Measurements from ENCODE around the gene PARVG. TPM values are rescaled to one million over a fixed set of nuclear protein-coding genes. Genes with fewer than 3 reads are reported as not detected.

Gene PARVG
- total and polyA plus RNA-seq, 9 of the 15 experiments (the other 6 are each of a cell fraction or from before 2014, with no cell fraction given): 0.35 TPM; not detected in 8

- FAIRE-seq (no peak), DNase-seq (ENCODE audit: extremely low read depth in 1 of 4, low spot score in 3 of 4) (no peak), ATAC-seq (no peak)
- H3K79me2 ChIP-seq (ENCODE audit: control insufficient read depth, insufficient read depth, low read length): no peaks in the 10 kb centered on the region
- in situ Hi-C loops (cut with MboI): no loop called here
- TF ChIP-seq ZNF175 (CRISPR knock-in tag; IDR thresholded peaks at IDR 0.05; ENCODE audit: low read depth) (no peak), SNIP1 (IDR thresholded peaks at IDR 0.05; ENCODE audit: low read depth) (no peak), SREBF2 (CRISPR knock-in tag; IDR thresholded peaks at IDR 0.05) (no peak), RB1 (IDR thresholded peaks at IDR 0.05; ENCODE audit: low read depth) (no peak), POLR2G (IDR thresholded peaks at IDR 0.05; ENCODE audit: low read depth, low read length) (no peak), CCAR2 (IDR thresholded peaks at IDR 0.05; ENCODE audit: low read depth, low read length) (no peak), CEBPZ (IDR thresholded peaks at IDR 0.05; ENCODE audit: borderline replicate concordance, low read depth, low read length) (no peak), ELF4 (CRISPR knock-in tag; IDR thresholded peaks at IDR 0.05) (no peak), ZNF586 (CRISPR knock-in tag; conservative IDR thresholded peaks at IDR 0.05) (no peak), ZNF239 (CRISPR knock-in tag; IDR thresholded peaks at IDR 0.05) (no peak), TCF3 (CRISPR knock-in tag; IDR thresholded peaks at IDR 0.05) (no peak), NRF1 (conservative IDR thresholded peaks at IDR 0.05 in 1 of 2, IDR thresholded peaks at IDR 0.05 in 1 of 2) (no peak), DLX4 (CRISPR knock-in tag; IDR thresholded peaks at IDR 0.05) (no peak), JUNB (CRISPR knock-in tag; conservative IDR thresholded peaks at IDR 0.05) (no peak), NUFIP1 (IDR thresholded peaks at IDR 0.05; ENCODE audit: partially characterized antibody) (no peak)
- no peak overlapping the region for H3K27ac ChIP-seq (ENCODE audit: extremely low read depth, low read depth, low read length)
- CTCF ChIA-PET (ENCODE audit: low intra/inter-chr PET ratio): no interaction called here
- WGBS (ENCODE audit: insufficient coverage, low coverage, missing lambda C conversion rate): 50% methylated on average over 2 of the region's 7 CpGs
- no peaks in the 10 kb centered on the region for H3K4me1 ChIP-seq (replicated peaks in 1 of 2; ENCODE audit: control insufficient read depth in 2 of 2, insufficient read depth in 2 of 2, low read length in 2 of 2)
- no peak overlapping the region for H3K9ac ChIP-seq (ENCODE audit: insufficient read depth in 1 of 2, low read depth in 2 of 2, low read length in 2 of 2)
- no peaks in the 10 kb centered on the region for H3K36me3 ChIP-seq (ENCODE audit: control insufficient read depth, insufficient read depth, low read length)
- POLR2A ChIA-PET: no interaction called here
- no peaks in the 10 kb centered on the region for H3K9me3 ChIP-seq (replicated peaks; ENCODE audit: control insufficient read depth, insufficient read depth, low read depth, low read length)
- BruUV-seq (replicated peaks): no TSS peak
- H3K4me2 ChIP-seq (ENCODE audit: insufficient read depth, low read length): no peak overlapping the region
- H2AFZ ChIP-seq (ENCODE audit: low read depth, low read length): no peak overlapping the region
- H3K27me3 ChIP-seq (ENCODE audit: control insufficient read depth in 2 of 2, insufficient read depth in 2 of 2, low read length in 2 of 2): no peaks in the 10 kb centered on the region
- intact Hi-C loops (cut with micrococcal nuclease): no loop called here
- H3K9me1 ChIP-seq (ENCODE audit: control insufficient read depth, insufficient read depth, low read length): no peaks in the 10 kb centered on the region
- no peaks in the 10 kb centered on the region for H4K20me1 ChIP-seq (replicated peaks; ENCODE audit: control insufficient read depth, insufficient read depth, low read length)
- no peak overlapping the region for H3K4me3 ChIP-seq
Measured at GRCh38 chr22:44159221-44159620, 21.5 kb upstream of the PARVG start.

Measured in K562 (cell line).